ENCODE results near the gene CFAP46.

- no peak for TF ChIP-seq TAF1 (IDR thresholded peaks at IDR 0.05; ENCODE audit: borderline replicate concordance, insufficient read depth, low read length)
- TF ChIP-seq, protein P1, sequence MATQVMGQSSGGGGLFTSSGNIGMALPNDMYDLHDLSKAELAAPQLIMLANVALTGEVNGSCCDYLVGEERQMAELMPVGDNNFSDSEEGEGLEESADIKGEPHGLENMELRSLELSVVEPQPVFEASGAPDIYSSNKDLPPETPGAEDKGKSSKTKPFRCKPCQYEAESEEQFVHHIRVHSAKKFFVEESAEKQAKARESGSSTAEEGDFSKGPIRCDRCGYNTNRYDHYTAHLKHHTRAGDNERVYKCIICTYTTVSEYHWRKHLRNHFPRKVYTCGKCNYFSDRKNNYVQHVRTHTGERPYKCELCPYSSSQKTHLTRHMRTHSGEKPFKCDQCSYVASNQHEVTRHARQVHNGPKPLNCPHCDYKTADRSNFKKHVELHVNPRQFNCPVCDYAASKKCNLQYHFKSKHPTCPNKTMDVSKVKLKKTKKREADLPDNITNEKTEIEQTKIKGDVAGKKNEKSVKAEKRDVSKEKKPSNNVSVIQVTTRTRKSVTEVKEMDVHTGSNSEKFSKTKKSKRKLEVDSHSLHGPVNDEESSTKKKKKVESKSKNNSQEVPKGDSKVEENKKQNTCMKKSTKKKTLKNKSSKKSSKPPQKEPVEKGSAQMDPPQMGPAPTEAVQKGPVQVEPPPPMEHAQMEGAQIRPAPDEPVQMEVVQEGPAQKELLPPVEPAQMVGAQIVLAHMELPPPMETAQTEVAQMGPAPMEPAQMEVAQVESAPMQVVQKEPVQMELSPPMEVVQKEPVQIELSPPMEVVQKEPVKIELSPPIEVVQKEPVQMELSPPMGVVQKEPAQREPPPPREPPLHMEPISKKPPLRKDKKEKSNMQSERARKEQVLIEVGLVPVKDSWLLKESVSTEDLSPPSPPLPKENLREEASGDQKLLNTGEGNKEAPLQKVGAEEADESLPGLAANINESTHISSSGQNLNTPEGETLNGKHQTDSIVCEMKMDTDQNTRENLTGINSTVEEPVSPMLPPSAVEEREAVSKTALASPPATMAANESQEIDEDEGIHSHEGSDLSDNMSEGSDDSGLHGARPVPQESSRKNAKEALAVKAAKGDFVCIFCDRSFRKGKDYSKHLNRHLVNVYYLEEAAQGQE (IDR thresholded peaks at IDR 0.05; ENCODE audit: insufficient read depth in 1 of 2, low read depth in 2 of 2, low read length in 2 of 2): no peak
- no peak for TF ChIP-seq POLR2AphosphoS5 (IDR thresholded peaks at IDR 0.05; ENCODE audit: low read depth, low read length)
- no peak for TF ChIP-seq SIN3A (IDR thresholded peaks at IDR 0.05; ENCODE audit: borderline replicate concordance, insufficient read depth, low read length)
Measured at GRCh38 chr10:132932461-132933307, 9.7 kb downstream of the CFAP46 start.
